Measurements from ENCODE around the gene PBOV1.

Gene PBOV1

GRCh38 chr6:138198430-138199091 lies 19.7 kb downstream of the PBOV1 start:
- Mint-ChIP-seq H3K4me1 (no peaks in the 10 kb centered on the region), H3K9me3 (no peaks in the 10 kb centered on the region), H3K4me3 (no peak overlapping the region), H3K27me3 (peaks cover 10% of the 10 kb centered on the region), H3K36me3 (no peaks in the 10 kb centered on the region), H3K27ac (no peak overlapping the region)

GRCh38 chr6:138197570-138197969 lies 20.7 kb downstream of the PBOV1 start:
- H3K27ac Mint-ChIP-seq = no peak overlapping the region
- H3K4me1 Mint-ChIP-seq = no peaks in the 10 kb centered on the region
- H3K9me3 Mint-ChIP-seq = no peaks in the 10 kb centered on the region
- peaks cover 10% of the 10 kb centered on the region for H3K27me3 Mint-ChIP-seq
- H3K4me3 Mint-ChIP-seq = no peak overlapping the region
- H3K36me3 Mint-ChIP-seq = no peaks in the 10 kb centered on the region

GRCh38 chr6:138196122-138196738 lies 22.1 kb downstream of the PBOV1 start:
- H3K9me3 Mint-ChIP-seq = no peaks in the 10 kb centered on the region
- no peaks in the 10 kb centered on the region for H3K36me3 Mint-ChIP-seq
- no peaks in the 10 kb centered on the region for H3K4me1 Mint-ChIP-seq
- peaks cover 11% of the 10 kb centered on the region for H3K27me3 Mint-ChIP-seq
- H3K4me3 Mint-ChIP-seq = no peak overlapping the region
- no peak overlapping the region for H3K27ac Mint-ChIP-seq

- Mint-ChIP-seq H3K4me3 (no peak overlapping the region), H3K27me3 (peaks cover 8% of the 10 kb centered on the region), H3K9me3 (no peaks in the 10 kb centered on the region), H3K4me1 (no peaks in the 10 kb centered on the region), H3K36me3 (no peaks in the 10 kb centered on the region), H3K27ac (no peak overlapping the region)
These were observed 24.0 kb downstream of the PBOV1 start for GRCh38 chr6:138194287-138194686.

DNA sequence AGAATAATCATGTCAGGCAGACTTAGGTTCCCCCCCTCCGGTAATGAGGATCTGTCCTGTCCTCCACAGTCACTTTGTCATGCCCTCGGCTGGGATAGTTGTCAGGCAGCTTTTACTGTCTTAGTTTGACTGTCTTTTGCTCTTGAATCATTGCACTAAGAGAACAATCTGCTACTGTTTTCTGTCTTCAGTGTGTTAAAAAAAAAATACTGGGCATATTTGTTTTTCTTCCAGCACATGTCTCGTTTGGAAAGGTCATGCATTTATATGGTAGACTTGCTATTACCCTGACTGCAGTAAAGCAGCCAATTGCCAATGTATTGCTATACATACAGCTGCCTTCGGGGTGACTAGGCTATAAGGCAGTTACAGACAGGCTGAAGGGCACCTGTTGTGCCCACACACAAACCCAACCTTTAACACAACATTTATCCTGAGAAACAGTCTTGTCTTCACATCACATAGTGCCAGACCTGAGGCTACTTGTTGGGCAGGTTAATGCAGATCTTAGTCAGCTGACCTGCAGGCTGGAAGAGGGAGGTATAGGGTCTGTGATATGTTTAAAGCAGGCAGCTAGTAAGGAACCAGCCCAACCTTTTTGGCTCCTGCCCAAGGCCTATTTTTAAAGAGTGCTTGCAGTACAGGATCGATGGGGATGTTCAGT lies 29.9 kb downstream of the PBOV1 start:
- no peaks in the 10 kb centered on the region for H3K9me3 Mint-ChIP-seq
- no peaks in the 10 kb centered on the region for H3K4me1 Mint-ChIP-seq
- no peak overlapping the region for H3K4me3 Mint-ChIP-seq
- H3K36me3 Mint-ChIP-seq = no peaks in the 10 kb centered on the region
- no peak overlapping the region for H3K27ac Mint-ChIP-seq
- H3K27me3 Mint-ChIP-seq = peaks cover 14% of the 10 kb centered on the region

GRCh38 chr6:138187156-138187555 lies 31.1 kb downstream of the PBOV1 start:
- Mint-ChIP-seq H3K27me3 (peaks cover 22% of the 10 kb centered on the region), H3K9me3 (no peaks in the 10 kb centered on the region), H3K4me1 (no peaks in the 10 kb centered on the region), H3K36me3 (no peaks in the 10 kb centered on the region), H3K27ac (no peak overlapping the region), H3K4me3 (no peak overlapping the region)

DNA sequence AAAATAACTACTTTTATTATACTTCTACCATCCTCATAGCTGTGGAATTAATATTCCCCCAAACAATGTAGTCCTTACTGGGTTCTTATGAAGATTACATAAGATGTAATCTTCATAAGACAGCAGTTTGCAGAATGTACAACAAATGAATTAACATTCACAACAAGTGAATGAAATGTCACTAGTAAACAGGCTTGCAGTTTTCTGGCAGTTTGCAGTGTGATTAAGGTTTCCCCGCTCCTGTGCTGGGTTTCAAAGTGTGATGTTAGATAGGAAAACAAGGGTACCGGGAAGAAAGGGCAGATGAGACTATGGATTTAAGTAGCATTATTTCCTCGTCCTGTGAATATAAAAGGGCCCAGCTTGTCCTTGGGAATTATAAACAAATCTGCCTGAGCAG lies 34.1 kb downstream of the PBOV1 start:
- Mint-ChIP-seq H3K27ac (no peak overlapping the region), H3K4me3 (no peak overlapping the region), H3K4me1 (no peaks in the 10 kb centered on the region), H3K27me3 (peaks cover 16% of the 10 kb centered on the region), H3K9me3 (no peaks in the 10 kb centered on the region), H3K36me3 (no peaks in the 10 kb centered on the region)

DNA sequence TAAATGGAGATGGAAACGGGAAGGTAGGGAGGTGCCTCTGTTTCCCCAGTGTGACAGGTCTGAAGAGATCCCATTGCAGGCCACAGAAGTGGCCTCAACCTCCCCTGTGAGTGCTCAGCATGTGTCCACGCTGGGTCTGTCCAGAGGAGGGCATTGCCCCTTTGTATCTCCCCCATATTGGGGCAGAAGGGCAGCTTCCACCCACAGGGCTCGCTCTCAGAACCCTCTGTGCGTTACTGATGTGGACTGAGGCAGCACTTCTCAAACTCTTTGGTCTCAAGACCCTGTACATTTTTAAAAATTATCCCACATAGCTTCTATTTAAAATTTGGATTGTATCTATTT lies 34.5 kb downstream of the PBOV1 start:
- H3K27me3 Mint-ChIP-seq = peaks cover 15% of the 10 kb centered on the region
- H3K4me1 Mint-ChIP-seq = no peaks in the 10 kb centered on the region
- no peaks in the 10 kb centered on the region for H3K36me3 Mint-ChIP-seq
- H3K27ac Mint-ChIP-seq = no peak overlapping the region
- H3K9me3 Mint-ChIP-seq = no peaks in the 10 kb centered on the region
- H3K4me3 Mint-ChIP-seq = no peak overlapping the region

DNA sequence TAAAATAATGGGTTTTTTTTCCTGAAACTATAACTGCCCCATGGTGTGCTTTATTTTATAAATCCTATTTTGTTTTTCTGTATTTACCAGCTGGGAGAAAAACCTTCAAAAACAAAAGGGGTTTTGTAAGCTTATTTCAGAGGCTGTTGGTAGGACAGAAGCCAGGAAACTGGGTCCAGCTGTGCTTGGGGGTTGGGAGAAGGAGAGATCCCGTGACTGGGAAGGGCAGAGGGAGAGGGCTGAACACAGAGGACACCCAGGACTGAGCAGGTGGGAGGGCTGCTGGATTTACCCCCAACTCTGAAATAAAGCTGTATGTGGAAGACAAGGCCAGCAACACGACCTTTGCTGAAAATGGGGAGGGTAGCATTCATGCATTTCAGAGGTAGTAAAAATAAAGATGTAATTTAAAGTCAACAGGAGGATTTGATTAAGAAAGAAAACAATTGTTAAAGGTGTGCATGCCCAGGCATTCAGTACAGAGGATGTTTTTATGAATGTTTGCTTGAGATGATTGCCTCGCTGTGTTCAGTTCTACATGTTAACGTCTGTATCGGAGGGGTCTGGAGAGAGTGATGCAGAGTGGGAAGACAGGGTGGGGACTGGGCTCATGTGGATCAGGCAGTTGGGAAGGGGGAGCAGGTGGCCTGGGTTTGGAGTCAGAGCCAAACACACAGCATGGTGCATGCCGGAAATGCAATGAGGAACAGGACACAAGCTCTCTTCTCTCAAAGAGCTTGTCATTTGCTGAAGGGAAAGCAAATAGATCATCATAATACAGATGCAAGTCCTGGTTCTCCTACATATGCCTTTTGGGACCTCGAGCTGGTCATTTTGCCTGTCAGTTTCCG lies 35.1 kb downstream of the PBOV1 start:
- H3K9me3 Mint-ChIP-seq = peaks cover 5% of the 10 kb centered on the region
- peaks cover 14% of the 10 kb centered on the region for H3K27me3 Mint-ChIP-seq
- no peak overlapping the region for H3K4me3 Mint-ChIP-seq
- H3K27ac Mint-ChIP-seq = no peak overlapping the region
- no peaks in the 10 kb centered on the region for H3K4me1 Mint-ChIP-seq
- H3K36me3 Mint-ChIP-seq = peaks cover 1% of the 10 kb centered on the region

DNA sequence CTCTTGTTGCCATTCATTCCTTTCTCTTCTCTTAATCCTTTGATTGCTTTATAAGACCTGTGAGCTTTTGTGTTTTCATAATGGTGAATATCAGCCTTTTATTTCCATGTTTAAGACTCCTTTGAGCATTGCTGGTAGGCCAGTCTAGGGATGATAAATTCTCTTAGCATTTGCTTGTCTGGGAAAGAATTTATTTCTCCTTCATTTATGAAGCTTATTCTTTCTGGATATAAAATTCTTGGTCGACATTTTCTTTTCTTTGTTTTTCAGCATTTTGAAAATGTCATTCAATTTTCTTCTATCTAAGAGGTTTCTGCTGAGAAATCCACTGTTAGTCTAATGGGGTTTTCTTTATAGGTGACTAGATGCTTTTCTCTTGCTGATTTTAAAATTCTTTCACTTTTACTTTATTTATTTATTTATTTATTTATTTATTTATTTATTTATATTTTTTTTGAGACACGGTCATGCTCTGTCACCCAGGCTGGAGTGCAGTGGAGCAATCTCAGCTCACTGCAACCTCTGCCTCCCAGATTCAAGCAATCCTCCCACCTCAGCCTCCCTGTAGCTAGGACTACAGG lies 41.5 kb downstream of the PBOV1 start:
- no peaks in the 10 kb centered on the region for H3K4me1 Mint-ChIP-seq
- H3K36me3 Mint-ChIP-seq = peaks cover 1% of the 10 kb centered on the region

DNA sequence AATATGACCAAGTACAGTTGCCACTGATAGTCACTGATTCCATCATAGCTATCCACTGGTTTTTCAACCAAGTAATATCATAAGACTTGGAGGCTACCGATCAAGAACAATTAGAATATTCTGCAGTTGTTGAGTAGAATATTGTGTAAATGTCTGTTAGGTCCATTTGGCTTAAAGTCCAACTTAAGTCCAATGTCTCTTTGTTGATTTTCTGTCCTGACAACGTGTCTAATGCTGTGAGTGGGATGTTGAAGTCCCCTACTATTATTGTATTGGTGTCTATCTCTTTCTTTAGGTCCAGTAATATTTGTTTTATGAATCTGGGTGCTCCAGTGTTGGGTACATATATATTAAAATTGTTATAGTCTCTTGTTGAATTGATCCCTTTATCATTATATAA lies 42.7 kb downstream of the PBOV1 start:
- no peak overlapping the region for H3K27ac Mint-ChIP-seq

More for the DNA sequence above, 41.5 kb downstream of the PBOV1 start:
- Mint-ChIP-seq H3K27me3 (peaks cover 8% of the 10 kb centered on the region), H3K9me3 (peaks cover 5% of the 10 kb centered on the region), H3K27ac (no peak overlapping the region), H3K4me3 (no peak overlapping the region)

More for the DNA sequence above, 42.7 kb downstream of the PBOV1 start:
- Mint-ChIP-seq H3K9me3 (peaks cover 5% of the 10 kb centered on the region), H3K36me3 (peaks cover 1% of the 10 kb centered on the region), H3K4me3 (no peak overlapping the region), H3K4me1 (no peaks in the 10 kb centered on the region), H3K27me3 (peaks cover 8% of the 10 kb centered on the region)

Measured in activated naive CD4-positive, alpha-beta T cell treated with anti-CD3 and anti-CD28 coated beads, Interleukin-2, amount 50 U/mL, for 24 hours (primary cell).